ENCODE results near the gene TAS2R39.

- no peak for TF ChIP-seq POLR2A (IDR thresholded peaks at IDR 0.05)
- TF ChIP-seq, protein P1, sequence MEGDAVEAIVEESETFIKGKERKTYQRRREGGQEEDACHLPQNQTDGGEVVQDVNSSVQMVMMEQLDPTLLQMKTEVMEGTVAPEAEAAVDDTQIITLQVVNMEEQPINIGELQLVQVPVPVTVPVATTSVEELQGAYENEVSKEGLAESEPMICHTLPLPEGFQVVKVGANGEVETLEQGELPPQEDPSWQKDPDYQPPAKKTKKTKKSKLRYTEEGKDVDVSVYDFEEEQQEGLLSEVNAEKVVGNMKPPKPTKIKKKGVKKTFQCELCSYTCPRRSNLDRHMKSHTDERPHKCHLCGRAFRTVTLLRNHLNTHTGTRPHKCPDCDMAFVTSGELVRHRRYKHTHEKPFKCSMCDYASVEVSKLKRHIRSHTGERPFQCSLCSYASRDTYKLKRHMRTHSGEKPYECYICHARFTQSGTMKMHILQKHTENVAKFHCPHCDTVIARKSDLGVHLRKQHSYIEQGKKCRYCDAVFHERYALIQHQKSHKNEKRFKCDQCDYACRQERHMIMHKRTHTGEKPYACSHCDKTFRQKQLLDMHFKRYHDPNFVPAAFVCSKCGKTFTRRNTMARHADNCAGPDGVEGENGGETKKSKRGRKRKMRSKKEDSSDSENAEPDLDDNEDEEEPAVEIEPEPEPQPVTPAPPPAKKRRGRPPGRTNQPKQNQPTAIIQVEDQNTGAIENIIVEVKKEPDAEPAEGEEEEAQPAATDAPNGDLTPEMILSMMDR (IDR thresholded peaks at IDR 0.05 in 8 of 11, conservative IDR thresholded peaks at IDR 0.05 in 3 of 11) = no peak
Observed at GRCh38 chr7:143185551-143185950, 2.3 kb downstream of the TAS2R39 start.
